K562 (cell line): ENCODE results near the gene WDR81. TPM values are rescaled to one million over a fixed set of nuclear protein-coding genes. Genes with fewer than 3 reads are reported as not detected.

ENCODE experiments used
- BRD4 ChIP-seq: fragments of 200-600 bp; sonication (generic); IDR thresholded peaks from 2 replicates; pipeline ENCODE4 v1.6.1; 2017; ENCODE audit warnings: inconsistent platforms
- CBX2 ChIP-seq: fragments of 200-600 bp; sonication (generic); IDR thresholded peaks from one replicate; pipeline ENCODE4 v1.6.1; 2012; ENCODE audit warnings: mild to moderate bottlenecking, low read length, inconsistent platforms; ENCODE audit not compliant: insufficient read depth, poor library complexity, severe bottlenecking
- CBX3 ChIP-seq, 2 experiments: IDR thresholded peaks; 1 replicate in 1 of 2; 2 replicates in 1 of 2; pipeline ENCODE4 v1.6.1; 2012; ENCODE audit warnings: inconsistent platforms in 2 of 2, low read length in 2 of 2, borderline replicate concordance in 1 of 2, control low read depth in 1 of 2
- CREB1 ChIP-seq, 2 experiments: sonication (generic) in 1 of 2; formaldehyde crosslinking in 1 of 2; IDR thresholded peaks; 2 replicates each; pipeline versions ENCODE4 v1.6.1 to v1.8.0; 2012 to 2022; ENCODE audit warnings: inconsistent platforms in 1 of 2, mild to moderate bottlenecking in 1 of 2, missing genetic modification reagents in 1 of 2, moderate library complexity in 1 of 2
- ZNF695 ChIP-seq: fragments of 450-650 bp; formaldehyde crosslinking; IDR thresholded peaks from 2 replicates; pipeline ENCODE4 v1.4.0; 2020; ENCODE audit warnings: mild to moderate bottlenecking, moderate library complexity
- polyA plus RNA-seq, 8 experiments: library from polyadenylated mRNA; depleted of rRNA in 4 of 8; stranded (reverse) in 5 of 8; unstranded in 3 of 8; fragments of >200 nt; fragmentation: Nextera tagmentation in 2 of 8; fragmentation: Illumina TruSeq in 1 of 8; extraction: Ambion mirVana in 2 of 8; extraction: Trizol in 1 of 8; gene quantifications; 2 replicates each; pipeline versions ENCODE4 v1.2.1 to v1.2.3, GENCODE V29; 2011 to 2014; ENCODE audit warnings: inconsistent platforms in 1 of 8, missing spikeins in 1 of 8
- total RNA-seq, 7 experiments: library from RNA; depleted of rRNA in 6 of 7; stranded (reverse); fragments of >200 nt in 6 of 7; fragmentation: Illumina TruSeq in 2 of 7; extraction: Trizol in 2 of 7; gene quantifications; 2 replicates each; pipeline versions ENCODE4 v1.2.1 to v1.2.3, GENCODE V29; 2011 to 2021; ENCODE audit warnings: low replicate concordance in 1 of 7
- TF ChIP-seq, protein P1 (sequence below): fragments of 200-800 bp; sonication (Bioruptor generic); IDR thresholded peaks from 2 replicates; pipeline ENCODE4 v1.6.1; 2017; ENCODE audit warnings: missing genetic modification characterization, missing compliant biosample characterization
- TF ChIP-seq, protein P2 (sequence below), 3 experiments: fragments of 200-800 bp in 1 of 3; fragments of 250-450 bp in 1 of 3; fragments of 450-650 bp in 1 of 3; sonication (Bioruptor Pico) in 1 of 3; sonication (Bioruptor generic) in 1 of 3; formaldehyde crosslinking in 1 of 3; IDR thresholded peaks; 2 replicates each; pipeline versions ENCODE4 v1.6.1 to v1.8.0; 2016 to 2022; ENCODE audit warnings: mild to moderate bottlenecking in 2 of 3, missing genetic modification characterization in 2 of 3, missing compliant biosample characterization in 1 of 3, moderate library complexity in 1 of 3
- TF ChIP-seq, protein P3 (sequence below): fragments of 450-650 bp; IDR thresholded peaks from 2 replicates; pipeline ENCODE4 v1.6.1; 2016; ENCODE audit warnings: mild to moderate bottlenecking, moderate library complexity

Gene WDR81
- total and polyA plus RNA-seq, 9 of the 15 experiments (the other 6 are each of a cell fraction or from before 2014, with no cell fraction given), result 0.01 to 17.1 (median 3.3) TPM

DNA sequence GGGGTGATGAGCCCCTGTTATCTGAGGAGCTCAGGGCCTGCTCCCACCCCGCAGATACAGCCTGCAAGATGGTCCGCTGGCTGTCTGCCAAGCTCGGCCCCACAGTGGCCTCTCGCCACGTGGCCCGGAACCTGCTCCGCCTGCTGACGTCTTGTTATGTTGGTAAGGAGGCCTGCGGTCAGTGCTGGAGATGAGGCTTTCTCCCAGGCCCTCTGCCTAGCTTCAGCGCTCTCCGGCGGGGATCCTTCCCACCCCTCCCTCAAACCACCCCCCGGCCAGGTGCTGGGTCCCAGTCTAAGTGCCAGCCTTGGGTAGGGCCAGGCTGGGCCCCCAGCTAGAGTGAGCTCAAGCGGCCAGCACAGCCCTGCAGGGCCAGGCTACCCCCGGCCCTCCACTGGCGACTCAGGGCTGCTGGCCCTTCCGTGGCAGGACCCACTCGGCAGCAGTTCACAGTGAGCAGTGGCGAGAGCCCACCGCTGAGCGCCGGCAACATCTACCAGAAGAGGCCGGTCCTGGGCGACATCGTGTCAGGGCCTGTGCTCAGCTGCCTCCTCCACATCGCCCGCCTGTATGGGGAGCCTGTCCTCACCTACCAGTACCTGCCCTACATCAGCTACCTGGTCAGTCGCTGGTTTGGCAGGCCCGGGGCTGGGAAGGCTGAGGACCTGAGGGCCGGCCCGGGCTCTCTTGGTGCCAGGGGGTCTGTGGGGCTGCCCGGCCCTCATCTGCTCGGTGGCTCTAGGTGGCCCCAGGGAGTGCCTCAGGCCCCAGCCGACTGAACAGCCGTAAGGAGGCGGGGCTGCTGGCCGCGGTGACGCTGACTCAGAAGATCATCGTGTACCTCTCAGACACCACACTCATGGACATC lies 6.1 kb downstream of the WDR81 start (continued):
- TF ChIP-seq, protein P1, sequence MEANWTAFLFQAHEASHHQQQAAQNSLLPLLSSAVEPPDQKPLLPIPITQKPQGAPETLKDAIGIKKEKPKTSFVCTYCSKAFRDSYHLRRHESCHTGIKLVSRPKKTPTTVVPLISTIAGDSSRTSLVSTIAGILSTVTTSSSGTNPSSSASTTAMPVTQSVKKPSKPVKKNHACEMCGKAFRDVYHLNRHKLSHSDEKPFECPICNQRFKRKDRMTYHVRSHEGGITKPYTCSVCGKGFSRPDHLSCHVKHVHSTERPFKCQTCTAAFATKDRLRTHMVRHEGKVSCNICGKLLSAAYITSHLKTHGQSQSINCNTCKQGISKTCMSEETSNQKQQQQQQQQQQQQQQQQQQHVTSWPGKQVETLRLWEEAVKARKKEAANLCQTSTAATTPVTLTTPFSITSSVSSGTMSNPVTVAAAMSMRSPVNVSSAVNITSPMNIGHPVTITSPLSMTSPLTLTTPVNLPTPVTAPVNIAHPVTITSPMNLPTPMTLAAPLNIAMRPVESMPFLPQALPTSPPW, result peak; percentile 66; the same call in 1 of the 2 replicates
- TF ChIP-seq, protein P2, sequence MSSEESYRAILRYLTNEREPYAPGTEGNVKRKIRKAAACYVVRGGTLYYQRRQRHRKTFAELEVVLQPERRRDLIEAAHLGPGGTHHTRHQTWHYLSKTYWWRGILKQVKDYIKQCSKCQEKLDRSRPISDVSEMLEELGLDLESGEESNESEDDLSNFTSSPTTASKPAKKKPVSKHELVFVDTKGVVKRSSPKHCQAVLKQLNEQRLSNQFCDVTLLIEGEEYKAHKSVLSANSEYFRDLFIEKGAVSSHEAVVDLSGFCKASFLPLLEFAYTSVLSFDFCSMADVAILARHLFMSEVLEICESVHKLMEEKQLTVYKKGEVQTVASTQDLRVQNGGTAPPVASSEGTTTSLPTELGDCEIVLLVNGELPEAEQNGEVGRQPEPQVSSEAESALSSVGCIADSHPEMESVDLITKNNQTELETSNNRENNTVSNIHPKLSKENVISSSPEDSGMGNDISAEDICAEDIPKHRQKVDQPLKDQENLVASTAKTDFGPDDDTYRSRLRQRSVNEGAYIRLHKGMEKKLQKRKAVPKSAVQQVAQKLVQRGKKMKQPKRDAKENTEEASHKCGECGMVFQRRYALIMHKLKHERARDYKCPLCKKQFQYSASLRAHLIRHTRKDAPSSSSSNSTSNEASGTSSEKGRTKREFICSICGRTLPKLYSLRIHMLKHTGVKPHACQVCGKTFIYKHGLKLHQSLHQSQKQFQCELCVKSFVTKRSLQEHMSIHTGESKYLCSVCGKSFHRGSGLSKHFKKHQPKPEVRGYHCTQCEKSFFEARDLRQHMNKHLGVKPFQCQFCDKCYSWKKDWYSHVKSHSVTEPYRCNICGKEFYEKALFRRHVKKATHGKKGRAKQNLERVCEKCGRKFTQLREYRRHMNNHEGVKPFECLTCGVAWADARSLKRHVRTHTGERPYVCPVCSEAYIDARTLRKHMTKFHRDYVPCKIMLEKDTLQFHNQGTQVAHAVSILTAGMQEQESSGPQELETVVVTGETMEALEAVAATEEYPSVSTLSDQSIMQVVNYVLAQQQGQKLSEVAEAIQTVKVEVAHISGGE (CRISPR knock-in tag; IDR thresholded peaks at IDR 0.05), result peak in 1 of 3 experiments; percentile 58; a peak in 1 of 6 replicates
- TF ChIP-seq CREB1 (IDR thresholded peaks at IDR 0.05), result no peak
- peak; percentile 71 for TF ChIP-seq CREB1 (CRISPR knock-in tag; IDR thresholded peaks at IDR 0.05)
- no peak for TF ChIP-seq ZNF695 (CRISPR knock-in tag)
- peak in 1 of 2 experiments; percentile 31; a peak in 1 of 3 replicates for TF ChIP-seq CBX3 (IDR thresholded peaks at IDR 0.05; ENCODE audit: borderline replicate concordance in 1 of 2, low read length in 2 of 2)
- no peak for TF ChIP-seq CBX2
- TF ChIP-seq, protein P3, sequence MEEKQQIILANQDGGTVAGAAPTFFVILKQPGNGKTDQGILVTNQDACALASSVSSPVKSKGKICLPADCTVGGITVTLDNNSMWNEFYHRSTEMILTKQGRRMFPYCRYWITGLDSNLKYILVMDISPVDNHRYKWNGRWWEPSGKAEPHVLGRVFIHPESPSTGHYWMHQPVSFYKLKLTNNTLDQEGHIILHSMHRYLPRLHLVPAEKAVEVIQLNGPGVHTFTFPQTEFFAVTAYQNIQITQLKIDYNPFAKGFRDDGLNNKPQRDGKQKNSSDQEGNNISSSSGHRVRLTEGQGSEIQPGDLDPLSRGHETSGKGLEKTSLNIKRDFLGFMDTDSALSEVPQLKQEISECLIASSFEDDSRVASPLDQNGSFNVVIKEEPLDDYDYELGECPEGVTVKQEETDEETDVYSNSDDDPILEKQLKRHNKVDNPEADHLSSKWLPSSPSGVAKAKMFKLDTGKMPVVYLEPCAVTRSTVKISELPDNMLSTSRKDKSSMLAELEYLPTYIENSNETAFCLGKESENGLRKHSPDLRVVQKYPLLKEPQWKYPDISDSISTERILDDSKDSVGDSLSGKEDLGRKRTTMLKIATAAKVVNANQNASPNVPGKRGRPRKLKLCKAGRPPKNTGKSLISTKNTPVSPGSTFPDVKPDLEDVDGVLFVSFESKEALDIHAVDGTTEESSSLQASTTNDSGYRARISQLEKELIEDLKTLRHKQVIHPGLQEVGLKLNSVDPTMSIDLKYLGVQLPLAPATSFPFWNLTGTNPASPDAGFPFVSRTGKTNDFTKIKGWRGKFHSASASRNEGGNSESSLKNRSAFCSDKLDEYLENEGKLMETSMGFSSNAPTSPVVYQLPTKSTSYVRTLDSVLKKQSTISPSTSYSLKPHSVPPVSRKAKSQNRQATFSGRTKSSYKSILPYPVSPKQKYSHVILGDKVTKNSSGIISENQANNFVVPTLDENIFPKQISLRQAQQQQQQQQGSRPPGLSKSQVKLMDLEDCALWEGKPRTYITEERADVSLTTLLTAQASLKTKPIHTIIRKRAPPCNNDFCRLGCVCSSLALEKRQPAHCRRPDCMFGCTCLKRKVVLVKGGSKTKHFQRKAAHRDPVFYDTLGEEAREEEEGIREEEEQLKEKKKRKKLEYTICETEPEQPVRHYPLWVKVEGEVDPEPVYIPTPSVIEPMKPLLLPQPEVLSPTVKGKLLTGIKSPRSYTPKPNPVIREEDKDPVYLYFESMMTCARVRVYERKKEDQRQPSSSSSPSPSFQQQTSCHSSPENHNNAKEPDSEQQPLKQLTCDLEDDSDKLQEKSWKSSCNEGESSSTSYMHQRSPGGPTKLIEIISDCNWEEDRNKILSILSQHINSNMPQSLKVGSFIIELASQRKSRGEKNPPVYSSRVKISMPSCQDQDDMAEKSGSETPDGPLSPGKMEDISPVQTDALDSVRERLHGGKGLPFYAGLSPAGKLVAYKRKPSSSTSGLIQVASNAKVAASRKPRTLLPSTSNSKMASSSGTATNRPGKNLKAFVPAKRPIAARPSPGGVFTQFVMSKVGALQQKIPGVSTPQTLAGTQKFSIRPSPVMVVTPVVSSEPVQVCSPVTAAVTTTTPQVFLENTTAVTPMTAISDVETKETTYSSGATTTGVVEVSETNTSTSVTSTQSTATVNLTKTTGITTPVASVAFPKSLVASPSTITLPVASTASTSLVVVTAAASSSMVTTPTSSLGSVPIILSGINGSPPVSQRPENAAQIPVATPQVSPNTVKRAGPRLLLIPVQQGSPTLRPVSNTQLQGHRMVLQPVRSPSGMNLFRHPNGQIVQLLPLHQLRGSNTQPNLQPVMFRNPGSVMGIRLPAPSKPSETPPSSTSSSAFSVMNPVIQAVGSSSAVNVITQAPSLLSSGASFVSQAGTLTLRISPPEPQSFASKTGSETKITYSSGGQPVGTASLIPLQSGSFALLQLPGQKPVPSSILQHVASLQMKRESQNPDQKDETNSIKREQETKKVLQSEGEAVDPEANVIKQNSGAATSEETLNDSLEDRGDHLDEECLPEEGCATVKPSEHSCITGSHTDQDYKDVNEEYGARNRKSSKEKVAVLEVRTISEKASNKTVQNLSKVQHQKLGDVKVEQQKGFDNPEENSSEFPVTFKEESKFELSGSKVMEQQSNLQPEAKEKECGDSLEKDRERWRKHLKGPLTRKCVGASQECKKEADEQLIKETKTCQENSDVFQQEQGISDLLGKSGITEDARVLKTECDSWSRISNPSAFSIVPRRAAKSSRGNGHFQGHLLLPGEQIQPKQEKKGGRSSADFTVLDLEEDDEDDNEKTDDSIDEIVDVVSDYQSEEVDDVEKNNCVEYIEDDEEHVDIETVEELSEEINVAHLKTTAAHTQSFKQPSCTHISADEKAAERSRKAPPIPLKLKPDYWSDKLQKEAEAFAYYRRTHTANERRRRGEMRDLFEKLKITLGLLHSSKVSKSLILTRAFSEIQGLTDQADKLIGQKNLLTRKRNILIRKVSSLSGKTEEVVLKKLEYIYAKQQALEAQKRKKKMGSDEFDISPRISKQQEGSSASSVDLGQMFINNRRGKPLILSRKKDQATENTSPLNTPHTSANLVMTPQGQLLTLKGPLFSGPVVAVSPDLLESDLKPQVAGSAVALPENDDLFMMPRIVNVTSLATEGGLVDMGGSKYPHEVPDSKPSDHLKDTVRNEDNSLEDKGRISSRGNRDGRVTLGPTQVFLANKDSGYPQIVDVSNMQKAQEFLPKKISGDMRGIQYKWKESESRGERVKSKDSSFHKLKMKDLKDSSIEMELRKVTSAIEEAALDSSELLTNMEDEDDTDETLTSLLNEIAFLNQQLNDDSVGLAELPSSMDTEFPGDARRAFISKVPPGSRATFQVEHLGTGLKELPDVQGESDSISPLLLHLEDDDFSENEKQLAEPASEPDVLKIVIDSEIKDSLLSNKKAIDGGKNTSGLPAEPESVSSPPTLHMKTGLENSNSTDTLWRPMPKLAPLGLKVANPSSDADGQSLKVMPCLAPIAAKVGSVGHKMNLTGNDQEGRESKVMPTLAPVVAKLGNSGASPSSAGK, result peak; percentile 94
- TF ChIP-seq BRD4, result peak; percentile 60; the same call in 1 of the 2 replicates
